Measurements from ENCODE around the gene BIRC6. TPM values are rescaled to one million over a fixed set of nuclear protein-coding genes. Genes with fewer than 3 reads are reported as not detected.
A peak's percentile ranks its signal among the peaks of the same experiment; 100 is the strongest.

BIRC6 gene
- total RNA-seq, 6 experiments from 2014 or later = 43.1 to 63.5 (median 47.2) TPM

DNA sequence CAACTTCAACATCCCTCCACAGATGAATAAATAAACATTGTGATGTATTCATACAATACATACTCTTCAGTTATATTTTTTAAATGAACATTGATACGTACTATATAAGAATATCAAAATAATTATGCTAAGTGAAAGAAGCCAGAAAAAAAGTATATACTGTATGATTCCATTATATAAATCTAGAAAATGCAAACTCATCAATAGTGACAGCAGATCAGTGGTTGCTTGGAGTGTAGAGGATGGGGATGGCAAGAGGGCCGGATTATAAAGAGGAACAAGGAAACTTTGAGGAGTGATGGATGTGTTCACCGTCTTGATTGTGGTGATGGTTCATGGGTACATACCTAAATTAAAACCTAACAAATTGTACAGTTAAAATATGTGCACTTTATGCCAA lies 268.0 kb downstream of the BIRC6 start:
- no peak for ATAC-seq
- no peak for TF ChIP-seq POLR2A (IDR thresholded peaks at IDR 0.05)
- TF ChIP-seq, protein P1, sequence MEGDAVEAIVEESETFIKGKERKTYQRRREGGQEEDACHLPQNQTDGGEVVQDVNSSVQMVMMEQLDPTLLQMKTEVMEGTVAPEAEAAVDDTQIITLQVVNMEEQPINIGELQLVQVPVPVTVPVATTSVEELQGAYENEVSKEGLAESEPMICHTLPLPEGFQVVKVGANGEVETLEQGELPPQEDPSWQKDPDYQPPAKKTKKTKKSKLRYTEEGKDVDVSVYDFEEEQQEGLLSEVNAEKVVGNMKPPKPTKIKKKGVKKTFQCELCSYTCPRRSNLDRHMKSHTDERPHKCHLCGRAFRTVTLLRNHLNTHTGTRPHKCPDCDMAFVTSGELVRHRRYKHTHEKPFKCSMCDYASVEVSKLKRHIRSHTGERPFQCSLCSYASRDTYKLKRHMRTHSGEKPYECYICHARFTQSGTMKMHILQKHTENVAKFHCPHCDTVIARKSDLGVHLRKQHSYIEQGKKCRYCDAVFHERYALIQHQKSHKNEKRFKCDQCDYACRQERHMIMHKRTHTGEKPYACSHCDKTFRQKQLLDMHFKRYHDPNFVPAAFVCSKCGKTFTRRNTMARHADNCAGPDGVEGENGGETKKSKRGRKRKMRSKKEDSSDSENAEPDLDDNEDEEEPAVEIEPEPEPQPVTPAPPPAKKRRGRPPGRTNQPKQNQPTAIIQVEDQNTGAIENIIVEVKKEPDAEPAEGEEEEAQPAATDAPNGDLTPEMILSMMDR (IDR thresholded peaks at IDR 0.05) = no peak
- intact Hi-C loops (cut with DNase I) = no loop called here
- Histone ChIP-seq H3K36me3 (no peaks in the 10 kb centered on the region), H3K9me3 (no peaks in the 10 kb centered on the region), H3K4me3 (no peak overlapping the region), H3K27ac (no peak overlapping the region), H3K4me1 (peaks cover 0 to 12% (median 5%) of the 10 kb centered on the region in 4 donors), H3K27me3 (no peaks in the 10 kb centered on the region)
- no peak for DNase-seq
- 76% methylated on average over 3 of the region's 3 CpGs for WGBS (ENCODE audit: insufficient coverage, low coverage, low lambda C conversion rate, missing lambda C conversion rate)

DNA sequence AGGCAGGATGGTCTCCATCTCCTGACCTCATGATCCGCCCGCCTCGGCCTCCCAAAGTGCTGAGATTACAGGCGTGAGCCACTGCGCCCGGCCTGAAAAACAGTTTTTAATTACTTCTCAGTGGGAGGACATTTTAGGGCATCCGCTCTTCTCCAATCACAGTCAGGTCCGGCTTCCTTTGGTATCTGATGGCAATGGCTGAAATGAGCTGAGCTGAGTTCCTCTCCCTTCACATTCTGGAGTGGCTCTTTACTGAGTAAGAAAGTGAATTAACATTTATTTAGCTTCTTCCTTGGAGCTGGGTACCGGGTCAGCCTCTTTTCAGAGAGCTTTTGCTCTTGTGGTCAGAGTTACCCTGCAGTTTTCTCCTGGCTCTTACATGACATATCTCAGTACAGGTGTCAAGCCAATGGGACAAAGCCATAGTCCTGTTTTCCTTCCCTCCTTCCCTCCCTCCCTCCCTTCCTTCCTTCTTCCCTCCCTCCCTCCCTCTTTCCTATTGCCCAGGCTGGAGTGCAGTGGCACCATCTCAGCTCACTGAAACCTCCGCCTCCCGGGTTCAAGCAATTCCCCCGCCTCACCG lies 269.9 kb downstream of the BIRC6 start:
- no peak overlapping the region for H3K27ac ChIP-seq
- peaks cover 0 to 12% (median 5%) of the 10 kb centered on the region in 4 donors for H3K4me1 ChIP-seq
- H3K9me3 ChIP-seq = no peaks in the 10 kb centered on the region
- TF ChIP-seq POLR2A (IDR thresholded peaks at IDR 0.05) = no peak
- TF ChIP-seq, protein P1 (IDR thresholded peaks at IDR 0.05) = no peak
- no peak for DNase-seq
- H3K27me3 ChIP-seq = no peaks in the 10 kb centered on the region
- no peak overlapping the region for H3K4me3 ChIP-seq
- intact Hi-C loops (cut with DNase I) = no loop called here
- peaks cover 0 to 15% (median 0%) of the 10 kb centered on the region in 4 donors for H3K36me3 ChIP-seq
- ATAC-seq = no peak
- 59% methylated on average over 12 of the region's 13 CpGs for WGBS (ENCODE audit: insufficient coverage, low coverage, low lambda C conversion rate, missing lambda C conversion rate)

DNA sequence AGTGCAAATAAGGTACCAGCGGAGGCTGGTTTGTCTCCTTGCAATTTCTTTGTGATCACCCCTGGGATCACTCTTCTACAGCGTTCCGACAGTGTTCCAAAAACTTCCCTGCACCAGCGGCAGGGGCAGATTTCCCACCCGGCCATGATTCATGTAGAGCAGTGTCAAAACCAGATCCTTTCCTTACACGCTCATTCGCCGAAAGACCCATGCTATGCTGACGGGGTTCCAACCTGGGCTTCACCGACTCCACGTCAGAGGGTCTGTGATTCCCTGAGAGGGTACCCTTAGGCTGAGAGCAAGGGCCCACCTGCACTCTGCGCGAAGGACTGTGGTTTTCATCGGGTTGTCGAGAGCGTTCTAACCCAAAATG lies 270.6 kb downstream of the BIRC6 start:
- DNase-seq = peak in 1 of 3 donors; percentile 35
- WGBS (ENCODE audit: insufficient coverage, low coverage, low lambda C conversion rate, missing lambda C conversion rate) = 2% methylated on average over 5 of the region's 16 CpGs

DNA sequence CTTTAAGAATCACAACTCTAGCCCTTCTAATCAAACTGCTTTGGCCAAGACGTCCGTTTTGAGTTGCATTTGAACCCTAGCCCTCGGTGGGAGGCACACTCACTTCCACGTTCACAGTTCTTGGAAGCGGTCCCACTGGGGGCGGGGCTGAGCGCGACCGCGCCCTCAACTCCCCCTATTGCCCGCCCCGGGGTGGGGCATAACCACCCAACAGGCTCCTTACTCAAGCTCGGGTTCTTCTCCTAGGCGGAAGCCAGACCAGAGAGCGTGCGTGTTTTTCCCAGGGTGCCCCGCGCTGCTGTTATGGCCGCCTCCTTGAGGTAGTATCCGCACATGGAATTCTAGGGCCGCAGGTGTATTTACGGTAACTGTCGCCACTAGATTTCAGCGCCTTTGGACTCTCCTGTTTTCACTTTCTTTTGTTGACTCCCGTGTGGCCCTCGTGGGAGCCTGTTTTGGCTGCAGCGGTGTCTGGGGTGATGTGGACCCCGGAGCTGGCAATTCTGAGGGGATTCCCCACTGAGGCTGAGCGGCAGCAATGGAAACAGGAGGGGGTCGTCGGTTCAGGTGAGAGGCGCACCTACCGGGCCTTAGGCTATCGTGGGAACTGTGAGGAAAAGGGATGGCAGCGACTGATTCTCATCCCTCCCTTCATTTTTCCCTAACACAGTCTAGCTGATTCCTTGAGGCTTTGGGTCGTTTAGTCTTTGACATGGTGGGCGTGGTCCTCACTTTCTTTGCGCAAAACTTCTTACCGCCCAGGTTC lies 271.2 kb downstream of the BIRC6 start, which contains the start of gene TTC27:
Gene TTC27 (plus strand): TSS at position 237 of the 766 bp plus-strand sequence. CDS start 243 bp downstream, at position 480.
- DNase-seq (peak; percentile 95 to 99 (median 98)), ATAC-seq (peak; percentile 99 to 100 (median 100))
- WGBS (ENCODE audit: insufficient coverage, low coverage, low lambda C conversion rate, missing lambda C conversion rate) = under 1% methylated on average over 29 of the region's 39 CpGs
- H3K4me1 ChIP-seq = peaks cover 0 to 6% (median 2%) of the 10 kb centered on the region in 4 donors
- peak within 1 kb of the TSS; percentile 74 to 89 (median 81) for H3K4me3 ChIP-seq
- intact Hi-C loops (cut with DNase I) = no loop called here
- peak; percentile 36 for TF ChIP-seq POLR2A (IDR thresholded peaks at IDR 0.05)
- TF ChIP-seq, protein P1 (IDR thresholded peaks at IDR 0.05) = no peak
- H3K27me3 ChIP-seq = no peaks in the 10 kb centered on the region
- no peaks in the 10 kb centered on the region for H3K9me3 ChIP-seq
- peaks cover 0 to 15% (median 0%) of the 10 kb centered on the region in 4 donors for H3K36me3 ChIP-seq
- peak within 1 kb of the TSS in 1 of 3 donors; percentile 47 for H3K27ac ChIP-seq

More for the DNA sequence above, 270.6 kb downstream of the BIRC6 start:
- Histone ChIP-seq H3K27me3 (no peaks in the 10 kb centered on the region), H3K9me3 (no peaks in the 10 kb centered on the region), H3K36me3 (peaks cover 0 to 15% (median 0%) of the 10 kb centered on the region in 4 donors), H3K27ac (peak overlapping the region in 1 of 3 donors; percentile 47), H3K4me1 (peaks cover 0 to 9% (median 4%) of the 10 kb centered on the region in 4 donors), H3K4me3 (peak overlapping the region; percentile 74 to 89 (median 81))
- TF ChIP-seq, protein P1 (IDR thresholded peaks at IDR 0.05) = peak in 2 of 4 donors; percentile 3 to 6
- no peak for TF ChIP-seq POLR2A (IDR thresholded peaks at IDR 0.05)
- ATAC-seq = peak; percentile 51 to 54 (median 54)
- intact Hi-C loops (cut with DNase I) = no loop called here
